GF-D8 (cell line): ENCODE results near the gene CMSS1.
"Not testable (repeated sequence)": the region's sequence is repeated elsewhere in the genome, so short reads cannot be mapped to it uniquely, and the experiment has no call there.

Source experiments
- DNase-seq: peaks from one replicate; lab custom pipeline; 2025; lab: John Stamatoyannopoulos, UW

CMSS1 gene

GRCh38 chr3:100229188-100229587, 411.5 kb downstream of the CMSS1 start:
- not testable (repeated sequence) for DNase-seq

GRCh38 chr3:100230710-100231109, 413.0 kb downstream of the CMSS1 start:
- DNase-seq: no peak
